ENCODE measurements around the gene ALPK1.
"Not testable (repeated sequence)": the region's sequence is repeated elsewhere in the genome, so short reads cannot be mapped to it uniquely, and the experiment has no call there.

The ALPK1 gene

DNA sequence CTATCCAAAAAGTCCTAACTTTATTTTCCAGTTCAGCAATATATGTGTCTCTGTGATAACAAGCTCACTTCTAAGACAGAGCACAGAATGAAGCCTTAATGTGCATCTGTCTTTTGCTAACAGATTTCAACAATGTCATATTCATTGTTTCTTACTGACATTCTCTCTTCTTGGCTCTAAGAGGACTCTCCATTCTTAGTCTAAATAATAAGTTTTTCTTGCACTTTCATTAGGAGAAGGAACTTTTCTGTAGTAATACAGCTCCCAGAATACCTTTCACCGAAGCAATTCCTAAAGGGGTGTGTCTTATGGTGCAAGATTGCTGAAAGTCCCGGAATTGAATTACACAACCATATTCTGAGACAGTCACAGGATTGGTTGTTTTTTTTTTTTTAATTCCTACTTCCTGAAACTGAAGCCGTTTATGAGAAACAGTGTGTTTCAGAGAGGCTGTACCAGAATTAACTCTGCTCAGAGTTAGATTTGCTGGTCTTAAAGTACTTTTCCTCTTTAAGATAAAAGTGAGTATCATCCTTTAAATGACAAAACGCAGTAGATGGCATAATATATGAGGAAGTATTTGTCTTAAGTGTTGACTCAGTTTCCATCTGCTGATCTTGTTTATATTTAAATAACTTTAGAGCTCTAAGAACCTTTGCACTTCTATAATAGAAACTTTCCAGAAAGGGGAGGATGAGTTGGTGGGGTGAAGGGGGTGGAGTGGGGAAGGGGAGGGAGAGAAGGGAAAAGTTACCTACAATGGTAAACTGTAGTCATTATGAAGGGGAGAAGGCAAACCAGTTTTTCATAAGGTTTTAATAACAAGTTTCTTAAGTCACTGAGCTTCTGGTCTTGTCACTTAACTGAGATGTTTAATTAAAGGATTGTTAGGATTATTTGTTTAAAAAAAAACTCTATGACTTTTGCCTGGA is at the start of gene ALPK1:
TSS of gene ALPK1 (plus strand) at position 421 of the 932 bp plus-strand sequence.
- no peak for DNase-seq (ENCODE audit: low read depth)

DNA sequence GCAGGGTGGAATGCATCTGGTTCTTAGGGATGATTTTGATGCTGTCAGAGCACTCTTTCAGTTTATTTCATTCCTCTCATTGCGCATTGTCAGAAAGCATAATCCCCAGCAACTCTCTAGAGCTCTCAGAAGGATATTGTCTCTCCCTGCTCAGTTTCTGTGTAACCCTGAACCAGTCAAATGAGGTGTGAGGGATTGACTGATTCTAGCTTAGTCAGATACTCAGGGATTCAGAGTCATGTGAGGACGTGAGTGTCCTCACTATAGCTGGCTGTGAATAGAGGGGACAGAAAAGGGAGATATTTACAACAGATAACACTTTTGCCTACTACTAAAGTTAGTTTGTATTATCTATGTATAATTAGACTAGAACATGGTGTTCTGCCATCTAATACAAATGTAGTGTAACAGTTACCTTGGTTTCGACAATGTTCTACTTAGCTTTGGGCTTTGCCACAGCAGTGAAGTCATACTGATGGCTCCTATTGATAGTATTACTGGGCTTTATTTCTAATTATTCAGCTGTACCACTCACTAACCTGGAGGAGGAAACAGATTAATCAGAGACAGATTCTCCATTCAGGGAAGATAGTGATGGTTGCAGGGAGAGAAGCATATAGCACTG is 46.0 kb upstream of the ALPK1 start:
- no peak for DNase-seq (ENCODE audit: low read depth)

DNA sequence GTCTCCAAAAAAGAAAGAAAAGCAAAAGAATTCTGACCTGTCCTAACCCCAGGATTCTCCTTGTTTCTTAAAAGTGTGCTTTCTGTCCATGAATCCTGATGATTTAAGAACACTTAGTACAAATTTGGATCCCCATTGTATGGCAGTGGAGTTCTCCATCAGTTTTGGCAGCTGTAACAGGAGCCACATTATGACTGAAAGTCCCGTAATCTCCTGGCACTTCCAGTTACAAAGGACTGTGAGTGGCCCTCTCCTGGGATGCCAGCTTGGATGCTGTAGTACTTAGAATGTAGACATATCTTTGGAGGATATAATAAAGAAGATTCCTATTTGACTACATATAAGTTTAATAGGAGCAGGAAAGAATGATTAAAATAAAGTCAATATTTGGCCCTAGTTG is 44.9 kb upstream of the ALPK1 start:
- DNase-seq (ENCODE audit: low read depth), result no peak

DNA sequence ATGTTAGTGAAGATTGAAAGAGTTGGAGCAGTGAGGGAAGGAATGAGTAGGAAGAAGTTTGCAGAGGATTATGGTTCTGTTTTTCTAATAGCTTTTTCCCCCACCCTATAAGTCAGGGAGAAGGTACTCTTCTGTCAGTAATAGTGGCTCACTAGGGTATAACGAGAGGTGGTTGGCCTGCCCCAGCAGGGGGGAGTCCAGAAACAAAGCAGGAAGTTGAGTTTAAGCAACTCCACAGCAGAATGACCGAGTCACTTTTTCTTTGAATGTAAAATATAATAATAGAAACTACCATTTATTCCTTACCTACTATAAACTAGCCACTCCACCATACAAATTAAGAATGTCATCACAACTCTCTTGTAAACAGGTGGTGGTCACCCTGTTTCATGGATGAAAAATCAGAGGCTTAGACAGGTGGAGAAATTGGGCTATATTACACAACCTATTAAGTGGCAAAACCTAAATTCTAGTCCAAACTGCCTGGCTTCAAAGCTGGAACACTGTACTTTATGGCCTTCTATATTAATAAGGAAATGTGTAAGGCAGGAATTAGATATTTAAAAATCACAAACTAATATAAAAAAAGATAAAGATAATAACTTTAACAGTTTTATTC is 43.7 kb upstream of the ALPK1 start:
- DNase-seq (ENCODE audit: low read depth), result no peak

DNA sequence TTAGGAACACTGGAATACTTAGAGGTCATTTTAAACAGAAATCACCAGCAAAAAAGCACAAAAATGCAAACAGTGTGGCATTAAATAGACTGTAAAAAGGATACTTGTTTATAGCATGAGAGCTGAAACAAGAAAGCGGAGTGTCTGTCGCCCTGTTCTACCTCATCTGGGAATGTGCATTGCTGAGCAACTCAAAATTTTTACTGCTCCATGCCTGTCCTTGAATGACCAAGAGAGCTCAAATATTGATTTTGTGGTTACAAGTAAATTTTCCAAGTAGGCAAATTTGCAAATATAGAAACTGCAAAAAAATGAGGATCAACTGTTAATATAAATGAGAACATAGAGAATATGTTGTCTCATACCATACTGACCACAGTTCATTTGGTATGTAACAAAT is 40.1 kb upstream of the ALPK1 start:
- no peak for DNase-seq (ENCODE audit: low read depth)

DNA sequence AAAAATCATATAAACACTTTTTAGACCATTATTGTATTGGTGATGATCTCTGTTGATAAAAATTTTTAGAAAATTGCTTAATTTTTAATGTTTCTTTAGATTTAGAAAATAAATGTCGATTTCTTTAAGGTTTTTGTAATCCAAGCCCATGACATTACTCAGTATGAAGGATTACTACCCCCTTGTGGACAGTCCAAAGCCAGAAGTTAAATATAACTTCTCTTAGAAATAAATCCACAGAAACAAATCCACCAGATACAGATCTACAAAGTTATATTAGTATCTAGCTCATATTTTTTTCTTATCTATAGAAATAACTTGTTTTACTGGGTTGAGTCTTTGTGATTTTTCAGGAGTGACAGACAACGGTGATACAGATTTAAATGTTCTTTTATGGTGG is 30.3 kb upstream of the ALPK1 start:
- DNase-seq (ENCODE audit: low read depth), result no peak

DNA sequence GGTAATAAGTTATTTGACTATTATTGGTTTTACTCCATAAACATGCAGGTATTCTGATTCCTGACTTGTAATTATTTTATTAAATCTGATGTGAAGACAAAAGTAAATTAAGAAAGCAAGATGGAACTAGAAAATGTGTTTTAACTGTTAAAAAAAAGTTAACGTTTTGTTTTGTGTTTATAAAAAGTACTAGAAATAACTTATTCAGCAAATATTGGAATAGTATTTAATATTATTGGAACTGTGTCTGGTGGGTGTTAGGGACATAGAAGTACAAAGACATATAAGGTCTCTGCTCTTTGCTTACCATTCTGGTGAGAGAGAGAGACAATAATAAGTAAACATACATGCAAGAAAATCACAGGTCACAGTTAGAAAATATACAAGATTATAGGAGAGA is 27.1 kb upstream of the ALPK1 start:
- DNase-seq (ENCODE audit: low read depth), result no peak

DNA sequence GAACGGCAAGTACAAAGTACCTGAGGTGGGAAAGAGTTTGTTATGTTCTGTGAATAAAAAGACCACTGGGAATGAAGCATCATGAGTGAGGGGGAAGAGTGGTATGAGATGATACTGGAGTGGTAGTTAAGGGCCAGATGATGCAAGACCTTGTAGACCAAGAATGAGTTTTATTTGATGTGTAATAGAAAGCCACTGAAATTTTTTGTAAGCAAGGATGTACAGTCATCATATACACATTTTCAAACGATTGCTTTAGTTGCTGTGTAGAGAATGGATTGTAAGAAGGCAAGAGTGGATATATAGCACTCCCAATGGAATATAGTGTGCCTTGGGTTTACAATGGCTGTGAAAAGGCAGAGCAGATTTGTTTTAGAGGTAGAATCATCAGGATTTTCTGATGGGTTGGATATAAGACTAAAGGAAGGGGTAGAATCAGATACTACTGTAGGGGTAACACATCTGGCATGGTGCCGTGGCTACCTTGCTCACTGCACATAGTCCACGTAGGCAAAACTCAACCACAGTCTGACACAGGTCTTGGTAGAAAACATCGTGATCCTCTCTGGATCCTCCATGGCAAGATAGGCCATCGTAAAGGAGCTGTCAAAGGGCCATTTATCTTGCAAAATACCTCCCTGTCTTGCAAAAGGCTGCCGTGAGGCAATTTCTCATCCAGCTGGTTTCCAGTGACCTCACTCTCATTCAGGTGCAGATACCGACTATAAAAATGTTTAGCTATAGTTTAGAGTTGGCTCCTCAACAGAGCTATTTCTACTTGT is 26.3 kb upstream of the ALPK1 start:
- DNase-seq (ENCODE audit: low read depth), result no peak

DNA sequence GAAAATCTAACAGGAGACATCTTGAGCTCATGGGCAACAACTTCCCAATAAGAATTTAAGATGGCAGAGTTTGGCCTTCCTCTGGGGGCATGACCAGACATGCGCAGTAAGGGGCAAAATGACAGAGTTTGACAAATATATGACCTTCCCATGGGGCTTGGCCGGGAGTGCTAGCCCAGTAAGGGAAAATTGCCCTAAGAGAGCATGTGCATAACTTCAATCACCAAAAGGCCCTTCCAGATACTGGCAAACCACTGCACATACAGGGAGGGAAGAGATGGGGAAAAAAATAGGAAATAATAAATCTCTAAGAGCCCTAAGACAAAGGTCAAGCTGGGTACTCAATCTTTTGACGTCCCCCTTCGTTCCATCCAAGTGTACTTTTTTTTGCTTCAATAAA is 24.9 kb upstream of the ALPK1 start:
- no peak for DNase-seq (ENCODE audit: low read depth)

DNA sequence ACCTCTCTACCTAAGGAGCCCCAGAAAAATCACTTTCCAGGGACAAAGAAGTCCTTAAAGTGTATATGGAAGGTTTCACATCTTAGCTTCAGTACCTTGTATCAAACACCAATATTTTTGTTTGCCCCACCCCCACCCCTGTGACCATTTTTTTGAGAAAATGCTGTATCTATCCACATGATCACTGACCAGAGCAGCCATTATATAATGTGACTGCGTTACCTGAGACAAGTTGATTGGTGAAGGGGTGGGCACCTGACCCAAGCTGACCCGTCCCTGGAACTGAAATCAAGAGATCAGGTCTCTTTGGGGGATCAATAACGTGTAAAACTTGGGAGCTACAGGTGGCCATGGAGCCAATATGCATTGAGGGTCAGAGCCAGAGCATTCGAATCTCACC is 22.2 kb upstream of the ALPK1 start:
- no peak for DNase-seq (ENCODE audit: low read depth)

DNA sequence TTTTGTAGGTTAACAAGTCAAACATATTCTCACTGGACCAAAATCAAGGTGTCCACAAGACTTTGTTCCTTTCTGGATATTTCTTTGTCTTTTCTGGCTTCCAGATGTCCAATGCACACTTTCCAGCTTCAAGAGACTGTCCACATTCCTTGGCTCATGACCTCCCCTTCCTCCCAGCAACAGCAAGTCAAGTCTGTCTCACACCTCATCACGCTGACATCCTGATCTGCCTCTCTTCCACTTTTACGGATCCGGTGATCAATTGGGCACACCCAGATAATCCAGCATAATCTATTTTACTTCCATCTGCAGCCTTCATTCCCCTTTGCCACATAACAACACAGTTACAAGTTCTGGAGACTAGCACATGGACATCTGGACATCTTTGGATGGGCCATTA is 21.1 kb upstream of the ALPK1 start:
- no peak for DNase-seq (ENCODE audit: low read depth)

DNA sequence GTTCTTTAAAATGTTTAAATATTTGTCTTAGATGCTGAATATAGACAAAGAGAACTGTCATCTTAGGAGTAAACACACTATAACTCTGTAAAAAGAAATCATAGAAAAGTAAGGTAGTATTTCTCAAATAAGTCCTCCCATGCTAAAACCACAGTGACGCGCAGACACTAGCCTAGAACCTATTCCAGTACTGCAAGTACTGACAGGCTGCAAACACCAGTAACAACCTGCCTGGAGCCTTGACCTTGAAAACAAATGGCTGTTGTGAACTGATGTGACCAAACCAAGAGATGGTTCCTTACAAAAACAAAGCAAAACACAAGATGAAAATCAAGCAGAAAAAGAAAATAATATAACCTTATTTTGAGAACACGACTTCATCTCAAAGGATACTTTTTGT is 19.9 kb upstream of the ALPK1 start:
- DNase-seq (ENCODE audit: low read depth), result no peak

DNA sequence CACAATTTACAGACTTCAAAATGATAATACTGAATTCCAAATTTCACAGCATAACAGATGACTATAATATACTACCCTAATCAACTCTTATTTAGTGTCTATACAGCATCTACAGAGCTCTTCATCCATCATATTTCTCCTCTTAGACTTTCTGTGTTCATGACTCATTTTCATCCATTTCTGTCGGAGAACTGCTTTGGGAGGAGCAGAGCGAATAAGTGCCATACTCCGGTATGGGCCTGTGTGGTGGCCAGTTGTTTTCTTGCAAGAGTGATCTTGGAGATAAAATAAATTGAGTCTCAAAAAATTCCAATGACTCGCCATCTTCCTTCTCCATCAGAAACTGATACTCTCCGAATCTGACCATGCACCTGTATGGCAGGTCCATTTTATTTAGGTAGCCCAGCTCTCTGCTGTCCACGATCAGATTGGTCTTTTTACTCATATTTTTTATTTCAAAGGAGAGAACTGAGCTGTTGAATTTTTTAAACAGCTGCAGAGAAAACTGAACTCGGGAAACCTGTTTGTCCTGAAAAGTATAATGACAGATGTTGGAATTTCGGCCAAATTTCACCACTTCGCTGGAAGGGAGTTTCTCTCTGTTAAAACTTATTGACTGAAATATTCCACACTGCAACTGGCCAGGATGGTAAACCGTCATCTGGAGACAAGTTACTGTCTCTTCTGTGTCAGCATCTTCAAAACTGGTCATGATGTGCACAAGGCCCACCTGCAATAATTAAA is 19.3 kb upstream of the ALPK1 start:
- no peak for DNase-seq (ENCODE audit: low read depth)

DNA sequence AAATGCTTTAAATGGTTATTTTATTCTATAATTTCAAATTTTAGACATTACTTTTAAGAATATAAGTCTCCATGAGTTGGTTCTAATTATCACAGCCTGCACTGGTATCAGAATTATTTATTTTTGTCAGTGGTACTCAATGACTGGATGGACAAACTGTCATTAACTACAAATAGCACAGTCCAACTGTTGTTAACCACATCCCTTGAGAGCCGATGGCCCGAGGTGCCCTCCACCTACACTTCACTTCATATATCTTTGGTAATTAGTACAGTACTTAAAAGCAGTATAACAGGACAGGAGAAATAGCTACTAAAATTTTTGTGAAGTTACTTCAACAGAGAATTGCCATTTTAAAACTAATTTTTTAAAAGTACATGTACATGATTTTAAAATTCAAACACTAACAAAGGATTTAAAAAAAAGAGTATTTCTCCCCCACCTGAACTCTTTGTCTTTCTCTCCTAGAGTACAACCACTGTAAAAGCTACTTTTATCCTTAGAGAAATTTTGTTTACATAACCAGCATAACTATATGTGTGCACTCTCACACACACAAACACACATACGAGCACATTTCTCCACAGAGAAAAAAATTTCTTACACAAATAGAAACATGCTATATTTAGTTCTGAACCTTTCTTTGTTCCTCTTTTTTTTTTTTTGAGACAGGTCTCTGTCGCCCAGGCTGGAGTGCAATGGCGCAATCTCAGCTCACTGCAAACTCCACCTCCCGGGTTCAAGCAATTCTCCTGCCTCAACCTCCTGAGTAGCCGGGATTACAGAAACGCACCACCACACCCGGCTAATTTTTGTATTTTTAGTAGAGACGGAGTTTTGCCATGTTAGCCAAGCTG is 17.9 kb upstream of the ALPK1 start:
- no peak for DNase-seq (ENCODE audit: low read depth)

DNA sequence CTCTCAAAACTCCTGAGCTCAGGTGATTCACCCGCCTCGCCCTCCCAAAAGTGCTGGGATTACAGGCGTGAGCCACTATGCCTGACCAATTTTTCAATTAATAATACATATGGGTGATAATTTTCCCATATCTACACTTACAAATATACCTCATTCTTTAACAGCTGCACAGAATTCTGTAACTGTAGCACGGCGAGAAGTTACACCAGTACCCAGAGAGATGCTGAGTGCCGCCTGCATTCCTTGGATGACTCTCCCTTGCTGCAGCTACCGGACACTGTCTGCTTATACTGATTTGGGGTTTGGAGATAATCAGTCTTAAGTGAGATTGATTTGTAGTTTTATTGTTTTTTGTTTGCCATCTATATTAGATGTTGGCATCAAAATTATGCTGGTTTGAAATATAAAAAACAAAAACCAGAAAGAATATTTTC is 17.3 kb upstream of the ALPK1 start:
- no peak for DNase-seq (ENCODE audit: low read depth)

DNA sequence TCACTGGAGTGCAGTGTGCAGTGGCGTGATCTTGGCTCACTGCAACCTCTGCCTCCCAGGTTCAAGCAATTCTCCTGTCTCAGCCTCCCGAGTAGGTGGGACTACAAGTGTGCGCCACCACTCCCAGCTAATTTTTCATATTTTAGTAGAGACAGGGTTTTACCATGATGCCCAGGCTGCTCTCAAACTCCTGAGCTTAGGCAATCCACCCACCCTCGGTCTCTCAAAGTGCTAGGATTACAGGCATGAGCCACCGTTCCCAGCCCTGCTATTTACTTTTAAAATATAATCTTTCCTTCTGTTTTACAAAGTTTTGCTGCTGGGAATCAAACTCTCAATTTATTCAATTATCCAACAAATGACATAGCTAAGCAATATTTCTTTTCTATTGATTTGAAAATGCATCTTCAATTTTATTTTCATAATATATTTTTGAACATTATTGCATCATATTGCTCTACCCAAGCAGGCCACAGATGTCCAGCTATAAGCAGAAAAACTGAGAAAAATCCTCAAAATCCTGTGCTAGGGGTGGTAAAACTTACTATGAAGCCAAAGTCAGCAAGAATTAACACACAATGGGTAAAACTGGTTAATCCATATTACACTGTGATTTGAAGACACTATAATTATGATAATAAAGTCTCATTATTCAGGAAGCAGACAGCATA is 16.6 kb upstream of the ALPK1 start:
- no peak for DNase-seq (ENCODE audit: low read depth)

DNA sequence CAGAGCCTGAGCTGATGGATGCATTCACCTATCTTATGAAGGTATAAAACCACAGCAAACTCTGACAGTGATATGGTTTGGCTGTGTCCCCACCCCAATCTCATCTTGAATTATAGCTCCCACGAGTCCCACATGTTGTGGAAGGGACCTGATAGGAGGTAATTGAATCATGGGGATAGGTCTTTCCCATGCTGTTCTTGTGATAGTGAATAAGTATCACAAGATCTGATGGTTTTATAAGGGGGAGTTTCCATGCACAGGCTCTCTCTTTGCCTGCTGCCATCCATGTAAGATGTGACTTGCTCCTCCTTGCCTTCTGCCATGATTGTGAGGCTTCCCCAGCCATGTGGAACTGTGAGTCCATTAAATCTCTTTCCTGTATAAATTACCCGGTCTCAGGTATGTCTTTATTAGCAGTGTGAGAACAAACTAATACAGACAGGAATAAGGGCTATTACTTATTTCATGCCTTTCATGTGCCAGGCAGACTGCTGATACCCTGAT is 15.2 kb upstream of the ALPK1 start:
- DNase-seq (ENCODE audit: low read depth), result not testable (repeated sequence)

DNA sequence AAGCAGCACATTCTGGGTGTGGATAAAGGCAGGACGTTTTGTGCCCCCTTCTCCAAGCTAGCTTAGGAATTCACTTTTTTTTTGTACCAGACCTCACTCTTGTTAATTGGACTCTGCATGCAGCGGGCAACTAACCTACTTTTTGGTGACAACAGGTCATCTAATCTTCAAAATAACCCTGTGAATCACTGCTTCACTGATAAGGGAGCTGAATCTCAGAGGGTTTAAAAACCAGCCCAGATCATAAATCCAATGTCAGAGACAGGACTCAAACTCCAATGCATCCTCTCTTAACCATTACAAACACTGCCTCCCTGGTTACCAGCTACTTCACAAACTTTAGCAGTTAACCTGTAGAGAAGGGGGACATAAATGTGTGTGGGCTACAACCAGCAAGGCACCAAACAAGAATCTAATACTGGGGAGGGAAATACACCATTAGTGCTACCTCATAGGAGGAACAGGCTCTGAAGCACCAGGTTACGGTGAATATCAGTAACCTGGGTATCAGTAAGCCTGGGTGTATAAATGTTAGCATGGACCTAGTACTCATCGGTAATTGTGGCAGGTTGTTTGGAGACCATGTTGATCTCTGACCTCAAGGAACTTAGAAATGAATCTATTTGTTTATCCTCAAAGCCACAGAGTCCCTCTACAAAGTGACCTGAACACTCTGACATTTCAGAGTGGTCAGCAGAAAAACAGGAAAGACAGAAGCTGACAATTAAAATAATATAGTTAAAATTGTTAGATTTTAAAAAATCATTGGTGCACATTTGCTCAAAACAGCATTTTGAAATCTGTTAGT is 14.1 kb upstream of the ALPK1 start:
- no peak for DNase-seq (ENCODE audit: low read depth)

DNA sequence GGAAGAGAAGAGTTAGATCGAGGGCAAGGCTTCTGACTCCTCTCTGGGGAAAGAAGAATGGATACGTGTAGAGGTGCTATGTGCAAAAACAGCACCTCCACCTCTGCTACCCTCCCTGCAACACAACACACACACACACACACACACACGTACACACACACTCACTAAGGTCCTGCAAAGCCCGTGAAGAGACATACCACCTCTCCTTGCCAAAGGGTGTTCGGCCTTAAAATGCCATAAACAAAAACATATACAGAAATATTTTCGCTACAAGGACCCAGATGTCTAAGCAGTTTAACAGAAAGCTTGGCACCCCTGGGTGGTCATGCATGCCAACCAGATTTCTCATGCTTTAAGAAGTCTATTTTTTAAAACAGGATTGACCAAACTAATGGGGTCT is 13.0 kb upstream of the ALPK1 start:
- no peak for DNase-seq (ENCODE audit: low read depth)
